Measurements from ENCODE around the gene ZIC5.

DNA sequence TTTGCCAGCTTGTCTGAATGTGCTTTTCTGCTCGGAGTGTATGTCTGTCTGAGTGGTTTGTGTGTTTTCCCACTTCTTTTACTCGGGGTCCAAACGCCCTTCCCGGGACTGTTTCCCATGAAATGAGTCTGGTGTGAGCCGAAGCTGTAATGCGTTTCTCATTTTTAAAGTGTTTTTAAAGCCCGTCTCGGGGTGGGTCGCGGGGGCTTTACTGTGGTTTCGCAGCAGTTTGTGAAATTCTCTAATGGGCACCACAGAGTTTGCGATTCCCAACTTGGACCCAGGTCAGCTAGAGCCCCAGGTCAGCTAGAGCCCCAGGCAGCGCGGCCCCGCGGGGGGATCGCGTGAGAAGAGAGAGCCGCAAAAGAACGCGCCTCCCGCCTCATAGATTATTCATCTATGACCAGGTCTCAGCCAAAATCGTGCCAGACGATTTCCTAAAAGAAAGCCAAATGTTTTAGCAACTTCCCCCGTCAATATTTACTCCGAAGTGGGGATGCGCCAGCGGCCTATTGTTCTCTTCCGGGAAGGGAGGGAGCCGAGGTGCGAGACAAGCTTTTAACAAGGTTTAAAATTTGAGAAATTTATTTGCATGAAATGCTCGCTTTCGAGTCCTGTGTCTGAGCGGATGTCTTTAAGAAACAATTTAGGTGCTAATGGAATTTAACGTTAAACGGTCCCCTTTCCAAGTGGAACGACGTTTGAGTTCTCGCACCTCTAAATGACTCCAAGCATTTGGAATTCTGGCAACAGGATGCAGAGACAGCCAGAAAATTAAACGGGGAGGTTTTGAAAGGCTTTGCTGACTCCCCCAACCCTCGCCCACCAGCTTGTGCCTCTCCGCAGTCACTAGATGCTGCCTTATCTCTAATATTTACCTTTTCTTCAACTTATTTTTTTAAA lies 12.2 kb upstream of the ZIC5 start:
- TF ChIP-seq, protein P1, sequence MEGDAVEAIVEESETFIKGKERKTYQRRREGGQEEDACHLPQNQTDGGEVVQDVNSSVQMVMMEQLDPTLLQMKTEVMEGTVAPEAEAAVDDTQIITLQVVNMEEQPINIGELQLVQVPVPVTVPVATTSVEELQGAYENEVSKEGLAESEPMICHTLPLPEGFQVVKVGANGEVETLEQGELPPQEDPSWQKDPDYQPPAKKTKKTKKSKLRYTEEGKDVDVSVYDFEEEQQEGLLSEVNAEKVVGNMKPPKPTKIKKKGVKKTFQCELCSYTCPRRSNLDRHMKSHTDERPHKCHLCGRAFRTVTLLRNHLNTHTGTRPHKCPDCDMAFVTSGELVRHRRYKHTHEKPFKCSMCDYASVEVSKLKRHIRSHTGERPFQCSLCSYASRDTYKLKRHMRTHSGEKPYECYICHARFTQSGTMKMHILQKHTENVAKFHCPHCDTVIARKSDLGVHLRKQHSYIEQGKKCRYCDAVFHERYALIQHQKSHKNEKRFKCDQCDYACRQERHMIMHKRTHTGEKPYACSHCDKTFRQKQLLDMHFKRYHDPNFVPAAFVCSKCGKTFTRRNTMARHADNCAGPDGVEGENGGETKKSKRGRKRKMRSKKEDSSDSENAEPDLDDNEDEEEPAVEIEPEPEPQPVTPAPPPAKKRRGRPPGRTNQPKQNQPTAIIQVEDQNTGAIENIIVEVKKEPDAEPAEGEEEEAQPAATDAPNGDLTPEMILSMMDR (IDR thresholded peaks at IDR 0.05), result no peak
- TF ChIP-seq POLR2A (IDR thresholded peaks at IDR 0.05), result no peak

Measured in transverse colon (tissue), 3 donors.